HG03066 (cell line): Measurements from ENCODE around the gene BTG1.

Experiments
- ATAC-seq: cut with Tn5 transposase; IDR thresholded peaks from one replicate; pipeline ENCODE4 v1.9.1; 2021; ENCODE audit warnings: low read depth; ENCODE audit not compliant: unreplicated experiment

Gene BTG1

DNA sequence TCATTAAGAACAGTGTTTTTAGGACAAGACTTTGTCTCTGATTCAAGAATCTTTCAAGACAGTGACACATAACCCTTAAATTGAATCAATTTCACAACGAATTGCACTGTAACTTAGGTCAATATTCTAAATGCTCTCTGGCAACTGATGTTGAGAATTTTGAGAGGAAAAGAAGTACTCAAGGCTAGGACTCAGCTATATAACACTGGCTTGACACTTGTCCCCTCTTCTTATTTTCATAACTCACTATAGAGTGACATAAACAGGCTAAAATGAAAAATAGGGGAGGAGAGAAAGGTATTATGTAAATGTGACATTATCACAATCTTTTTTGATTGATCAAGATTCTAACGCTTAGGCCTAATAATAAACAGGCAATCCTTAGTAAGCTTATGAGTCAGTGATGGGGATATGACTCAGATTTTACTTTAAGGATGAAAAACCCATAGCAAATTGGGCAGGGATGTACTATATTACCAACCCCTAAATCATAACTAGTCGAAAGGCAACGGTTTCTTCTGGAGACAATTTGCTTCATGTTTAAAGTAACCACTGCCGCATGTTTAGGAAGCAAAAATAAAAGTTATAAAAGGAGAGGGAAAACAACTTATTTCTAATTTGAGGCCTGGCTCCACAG is 10.9 kb downstream of the BTG1 start:
- ATAC-seq, result no peak

GRCh38 chr12:92133795-92134637 is 11.6 kb downstream of the BTG1 start:
- no peak for ATAC-seq

DNA sequence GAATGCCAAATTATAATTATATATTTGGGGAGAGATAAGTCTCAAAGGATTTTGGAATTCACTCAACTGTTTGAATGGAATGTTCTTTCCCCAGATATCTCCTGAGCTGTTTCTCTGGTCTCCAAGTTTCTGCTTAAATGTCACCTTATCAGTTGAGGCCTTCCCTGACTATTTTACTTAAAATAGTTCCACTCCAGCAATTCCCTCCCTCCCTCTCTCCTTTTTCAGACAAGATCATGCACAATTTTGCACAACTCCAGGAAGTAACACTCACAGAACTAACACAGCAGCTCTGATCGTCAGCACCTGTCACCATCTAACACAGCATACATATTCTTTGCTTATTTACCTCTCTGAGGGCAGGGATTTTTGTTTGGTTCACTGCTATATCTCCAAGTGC is 12.5 kb downstream of the BTG1 start:
- no peak for ATAC-seq

DNA sequence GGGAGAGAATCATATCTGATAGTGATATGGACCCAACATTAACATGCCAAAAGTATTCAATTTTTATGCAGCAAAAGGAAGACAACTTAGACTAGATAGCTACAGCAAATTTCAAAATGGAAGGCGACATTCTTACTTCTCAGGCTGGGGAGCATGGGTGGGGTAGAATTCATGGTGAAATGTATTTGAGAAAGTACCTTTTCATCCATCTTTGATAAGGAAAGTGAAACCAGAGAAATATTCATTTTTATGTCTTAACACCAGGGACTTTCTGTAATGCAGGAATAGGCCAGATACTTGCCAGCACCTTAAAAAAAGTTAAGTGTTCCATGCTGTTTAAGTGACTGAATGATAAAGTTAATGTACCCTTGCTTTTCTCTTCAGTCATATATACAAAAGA is 13.4 kb downstream of the BTG1 start:
- ATAC-seq, result no peak

DNA sequence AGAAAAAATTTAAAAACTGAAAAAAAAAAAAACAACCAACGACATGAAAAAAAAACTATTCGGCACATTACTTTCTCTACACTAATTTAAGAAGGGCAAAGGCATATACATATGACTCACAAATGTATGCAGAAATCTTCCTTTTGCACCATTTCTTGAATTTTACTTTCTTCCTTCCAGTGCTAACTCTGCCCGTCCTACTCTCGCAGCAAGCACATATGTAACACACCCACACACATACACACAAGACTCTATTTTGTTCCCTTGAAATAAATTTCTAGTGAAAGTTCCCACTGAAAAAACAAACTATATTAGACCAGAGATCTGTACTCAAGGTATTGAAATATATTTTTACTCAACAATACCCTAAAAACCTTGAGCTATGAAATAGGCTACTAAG is 14.6 kb downstream of the BTG1 start:
- no peak for ATAC-seq

DNA sequence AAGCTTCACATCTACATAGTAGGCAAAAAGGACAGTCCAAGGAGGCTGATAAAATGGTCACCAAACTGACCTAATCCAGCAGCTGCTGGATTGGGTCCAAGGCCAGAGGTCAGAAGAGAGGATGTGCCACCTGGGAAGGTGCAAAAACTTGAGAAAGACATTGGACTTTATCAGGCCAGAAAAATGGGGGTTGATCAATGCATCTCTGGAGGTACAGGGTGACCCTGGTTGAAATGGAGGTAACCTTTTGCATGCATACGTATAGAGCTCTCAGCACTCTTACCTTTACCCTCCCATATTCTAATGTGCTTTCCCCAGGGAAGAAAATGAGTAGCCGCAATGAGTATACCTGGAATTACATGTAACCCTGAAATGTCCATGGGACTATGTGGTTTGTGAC is 16.0 kb downstream of the BTG1 start:
- ATAC-seq, result no peak

DNA sequence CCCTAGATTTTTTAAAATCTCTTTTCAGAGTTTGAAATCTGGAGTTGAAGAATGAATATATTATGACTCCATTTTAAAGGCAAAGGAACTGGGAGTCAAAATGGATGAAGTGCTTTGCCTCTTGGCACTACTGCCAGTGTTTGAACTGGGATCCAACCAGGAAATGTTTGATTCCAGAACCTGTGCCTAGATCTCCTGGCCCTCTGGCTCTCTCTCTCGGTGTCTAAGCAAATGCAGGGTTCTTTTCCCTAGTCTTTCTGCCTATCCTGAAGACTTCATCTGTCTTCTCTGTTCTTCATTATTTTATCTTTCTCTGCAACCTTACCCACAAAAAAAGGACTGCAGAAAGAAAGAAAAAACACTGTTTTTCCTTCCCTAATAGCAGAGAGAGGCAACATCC is 17.0 kb downstream of the BTG1 start:
- no peak for ATAC-seq

GRCh38 chr12:92124689-92125029 is 21.0 kb downstream of the BTG1 start:
- ATAC-seq, result no peak

DNA sequence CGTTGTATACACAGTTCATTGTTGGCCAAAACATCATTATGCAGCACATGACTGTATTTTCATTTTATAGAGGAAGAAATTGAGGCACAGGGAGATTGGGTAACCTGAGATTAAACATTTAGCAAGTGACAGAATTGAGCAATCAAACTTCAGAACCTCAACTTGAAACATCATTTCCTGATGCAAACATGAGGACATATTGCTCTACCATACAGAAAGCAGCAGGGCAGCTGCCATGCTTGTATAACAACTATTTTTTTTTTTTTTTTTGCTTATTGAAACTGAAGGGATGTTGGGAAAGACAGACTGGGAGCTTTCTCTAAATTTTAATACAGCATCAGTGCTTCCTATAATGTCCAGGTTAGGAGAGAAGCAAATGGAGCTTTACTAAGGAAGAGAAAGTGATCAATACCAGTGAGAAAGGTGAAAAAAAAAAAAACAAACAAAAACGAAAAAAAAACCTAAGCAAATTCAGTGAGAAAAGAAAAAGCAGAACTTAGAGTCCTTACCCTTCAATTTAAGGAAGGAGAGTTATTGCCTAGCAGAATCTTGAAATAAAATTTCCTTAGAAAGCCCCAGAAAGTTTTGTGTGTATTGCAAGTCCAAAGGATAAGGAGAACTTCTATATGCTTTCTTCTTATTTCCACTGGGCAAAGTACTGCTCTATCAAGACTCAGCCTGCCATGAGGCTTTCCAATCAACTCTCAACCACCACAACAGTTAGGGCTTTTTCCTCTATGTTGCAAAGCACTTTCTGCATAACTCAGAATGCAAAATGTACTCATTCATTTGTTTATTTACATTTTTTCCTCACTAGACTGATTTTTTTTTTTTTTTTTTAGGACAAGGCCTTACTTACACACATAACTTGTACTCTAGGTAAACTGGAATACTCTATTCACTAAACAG is 21.6 kb downstream of the BTG1 start:
- no peak for ATAC-seq

DNA sequence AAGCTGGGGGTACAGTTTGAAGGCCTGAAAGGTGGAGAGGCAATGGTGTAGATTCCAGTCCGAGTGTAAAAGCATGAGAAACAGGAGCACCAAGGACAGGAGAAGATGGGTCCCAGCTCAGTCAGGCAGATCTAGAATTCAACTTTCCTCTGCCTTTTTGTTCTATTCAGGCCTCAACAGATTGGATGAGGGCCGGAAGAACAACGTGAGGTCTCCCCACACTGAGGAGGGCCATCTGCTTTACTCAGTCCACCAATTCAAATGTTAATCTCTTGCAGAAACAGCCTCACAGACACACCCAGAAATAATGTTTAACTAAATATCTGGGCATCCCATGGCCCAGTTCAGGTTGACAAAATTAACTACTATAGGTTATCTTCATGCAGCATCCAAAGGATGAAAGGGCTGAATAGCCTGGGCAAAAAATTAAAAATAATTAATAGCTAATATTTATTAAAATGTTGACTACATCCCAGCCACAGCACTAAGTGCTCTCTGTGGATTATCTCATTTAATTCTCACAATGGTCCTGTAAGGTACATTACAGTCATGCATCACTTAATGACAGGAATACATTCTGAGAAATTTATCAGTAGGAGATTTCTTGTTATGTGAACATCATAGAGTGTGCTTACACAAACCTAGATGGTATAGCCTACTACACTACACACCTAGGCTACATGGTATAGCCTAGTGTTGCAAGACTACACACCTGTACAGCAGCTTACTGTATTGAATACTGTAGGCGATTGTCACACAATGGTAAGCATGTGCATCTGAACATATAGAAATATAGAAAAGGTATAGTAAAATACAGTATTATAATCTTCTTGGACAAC is 22.5 kb downstream of the BTG1 start:
- no peak for ATAC-seq

- ATAC-seq, result no peak
Observed at GRCh38 chr12:92121826-92122225, 23.8 kb downstream of the BTG1 start.

- ATAC-seq, result no peak
Observed at GRCh38 chr12:92118826-92119536, 26.7 kb downstream of the BTG1 start.

- no peak for ATAC-seq
Observed at GRCh38 chr12:92114834-92115233, 30.8 kb downstream of the BTG1 start.

DNA sequence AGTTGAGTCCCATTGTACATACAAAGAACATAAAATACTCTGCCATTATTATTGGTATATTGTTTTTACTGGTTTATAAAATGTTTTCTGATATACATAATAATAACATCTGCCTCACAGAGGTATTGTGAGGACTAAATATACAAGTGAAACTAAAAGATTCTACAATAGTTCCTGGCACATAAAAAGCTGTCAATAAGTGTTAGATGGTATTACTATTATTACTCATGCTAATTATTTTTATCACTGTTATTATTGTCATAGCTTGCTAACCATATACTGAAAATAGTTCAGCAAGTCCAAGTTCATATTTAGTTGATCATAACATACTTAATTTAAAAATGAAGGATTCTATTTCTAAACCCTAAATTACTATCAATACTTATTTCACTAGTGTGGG is 34.4 kb downstream of the BTG1 start:
- ATAC-seq, result peak; percentile 78

GRCh38 chr12:92110083-92110640 is 35.5 kb downstream of the BTG1 start:
- no peak for ATAC-seq

- ATAC-seq, result no peak
Observed at GRCh38 chr12:92109613-92110012, 36.0 kb downstream of the BTG1 start.

GRCh38 chr12:92108651-92109050 is 37.0 kb downstream of the BTG1 start:
- ATAC-seq, result no peak

GRCh38 chr12:92107621-92108131 is 38.0 kb downstream of the BTG1 start:
- ATAC-seq, result no peak

GRCh38 chr12:92107094-92107493 is 38.6 kb downstream of the BTG1 start:
- ATAC-seq, result no peak
